ENCODE measurements around the gene MLC1. TPM values are rescaled to one million over a fixed set of nuclear protein-coding genes. Genes with fewer than 3 reads are reported as not detected.

Gene MLC1
- total RNA-seq, 6 experiments from 2014 or later = 0.60 to 0.68 TPM; not detected in 4

DNA sequence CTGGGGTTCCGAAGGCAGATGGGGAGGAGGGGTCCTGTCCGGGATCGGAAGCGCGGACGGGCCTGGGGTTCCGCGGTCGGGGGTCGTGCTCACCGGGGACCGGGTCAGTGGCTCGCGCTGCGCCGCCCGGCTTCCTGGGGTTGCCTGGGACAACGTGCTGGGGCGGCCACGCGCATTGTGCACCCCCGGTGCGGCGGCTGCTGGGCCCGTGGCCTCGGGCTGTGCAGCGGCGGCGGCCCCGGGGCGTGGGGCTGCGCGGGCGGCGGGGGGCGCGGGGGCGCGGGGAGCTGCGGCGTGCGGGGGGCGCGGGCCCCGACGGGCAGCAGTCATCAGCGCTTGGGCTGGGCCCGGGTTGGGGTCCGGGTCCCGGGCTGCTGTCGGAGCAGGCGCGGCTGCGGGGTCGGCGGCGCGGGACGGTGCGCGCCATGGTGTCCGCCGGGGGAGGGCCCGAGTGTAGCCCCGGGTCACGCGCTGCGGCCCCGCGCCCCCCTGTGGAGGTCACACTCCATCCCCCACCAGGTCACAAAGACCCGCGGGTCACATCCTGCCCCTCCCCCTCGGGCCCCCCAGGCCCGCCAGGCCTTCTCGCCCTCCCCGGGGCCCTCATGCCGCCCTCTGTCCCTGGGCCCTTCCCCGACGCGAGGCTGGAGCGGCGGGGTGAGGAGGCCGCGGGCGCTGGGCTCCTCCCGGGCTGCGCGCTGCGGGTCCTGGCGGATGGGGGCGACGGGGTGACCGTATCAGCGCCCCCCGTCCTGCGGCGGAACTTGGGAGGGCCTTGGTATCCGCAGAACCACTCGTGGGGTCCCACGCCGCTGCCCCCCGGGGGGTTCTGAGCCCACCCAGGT lies 26.9 kb downstream of the MLC1 start, which contains the start of gene TTLL8:
Gene TTLL8 (minus strand): TSS at position 238 of the 845 bp plus-strand sequence.
- H3K4me1 ChIP-seq = no peaks in the 10 kb centered on the region
- no peaks in the 10 kb centered on the region for H3K9me3 ChIP-seq
- WGBS (ENCODE audit: insufficient coverage, low coverage, low lambda C conversion rate, missing lambda C conversion rate) = 16% methylated on average over 8 of the region's 102 CpGs
- H3K27ac ChIP-seq = no peak within 1 kb of the TSS
- H3K36me3 ChIP-seq = no peaks in the 10 kb centered on the region
- no peak within 1 kb of the TSS for H3K4me3 ChIP-seq
- peak in 1 of 3 donors; percentile 48 for DNase-seq
- intact Hi-C loops (cut with DNase I) = no loop called here
- no peak for ATAC-seq
- peaks cover 0 to 7% of the 10 kb centered on the region in 2 donors for H3K27me3 ChIP-seq
- no peak for TF ChIP-seq POLR2A (IDR thresholded peaks at IDR 0.05)
- TF ChIP-seq, protein P1, sequence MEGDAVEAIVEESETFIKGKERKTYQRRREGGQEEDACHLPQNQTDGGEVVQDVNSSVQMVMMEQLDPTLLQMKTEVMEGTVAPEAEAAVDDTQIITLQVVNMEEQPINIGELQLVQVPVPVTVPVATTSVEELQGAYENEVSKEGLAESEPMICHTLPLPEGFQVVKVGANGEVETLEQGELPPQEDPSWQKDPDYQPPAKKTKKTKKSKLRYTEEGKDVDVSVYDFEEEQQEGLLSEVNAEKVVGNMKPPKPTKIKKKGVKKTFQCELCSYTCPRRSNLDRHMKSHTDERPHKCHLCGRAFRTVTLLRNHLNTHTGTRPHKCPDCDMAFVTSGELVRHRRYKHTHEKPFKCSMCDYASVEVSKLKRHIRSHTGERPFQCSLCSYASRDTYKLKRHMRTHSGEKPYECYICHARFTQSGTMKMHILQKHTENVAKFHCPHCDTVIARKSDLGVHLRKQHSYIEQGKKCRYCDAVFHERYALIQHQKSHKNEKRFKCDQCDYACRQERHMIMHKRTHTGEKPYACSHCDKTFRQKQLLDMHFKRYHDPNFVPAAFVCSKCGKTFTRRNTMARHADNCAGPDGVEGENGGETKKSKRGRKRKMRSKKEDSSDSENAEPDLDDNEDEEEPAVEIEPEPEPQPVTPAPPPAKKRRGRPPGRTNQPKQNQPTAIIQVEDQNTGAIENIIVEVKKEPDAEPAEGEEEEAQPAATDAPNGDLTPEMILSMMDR (IDR thresholded peaks at IDR 0.05) = no peak

DNA sequence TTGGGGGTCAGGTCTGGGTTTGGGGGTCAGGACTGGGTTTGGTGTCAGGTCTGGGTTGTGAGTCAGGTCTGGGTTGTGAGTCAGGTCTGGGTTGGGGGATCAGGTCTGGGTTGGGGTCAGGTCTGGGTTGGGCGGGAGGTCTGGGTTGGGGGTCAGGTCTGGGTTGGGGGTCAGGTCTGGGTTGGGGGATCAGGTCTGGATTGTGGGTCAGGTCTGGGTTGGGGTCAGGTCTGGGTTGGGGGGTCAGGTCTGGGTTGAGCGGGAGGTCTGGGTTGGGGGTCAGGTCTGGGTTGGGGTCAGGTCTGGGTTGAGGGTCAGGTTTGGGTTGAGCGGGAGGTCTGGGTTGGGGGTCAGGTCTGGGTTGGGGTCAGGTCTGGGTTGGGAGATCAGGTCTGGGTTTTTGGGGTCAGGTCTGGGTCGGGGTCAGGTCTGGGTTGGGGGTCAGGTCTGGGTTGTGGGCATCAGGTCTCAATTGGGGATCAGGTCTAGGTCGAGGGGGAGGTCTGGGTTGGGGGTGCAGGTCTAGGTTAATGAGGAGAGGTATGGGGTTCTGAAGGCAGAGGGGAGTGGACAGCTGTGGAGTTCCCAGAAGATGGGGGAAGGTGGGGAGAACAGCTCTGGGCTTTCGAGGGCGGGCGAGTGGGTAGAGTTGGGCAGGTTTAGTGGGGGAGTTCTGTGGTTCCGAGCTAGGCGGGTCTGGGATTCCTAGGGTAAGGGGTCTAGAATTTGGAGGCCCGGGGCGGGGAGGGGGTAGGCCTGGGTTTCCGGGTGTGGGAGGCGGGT lies 27.8 kb downstream of the MLC1 start:
- H3K27me3 ChIP-seq = peaks cover 0 to 7% of the 10 kb centered on the region in 2 donors
- H3K9me3 ChIP-seq = no peaks in the 10 kb centered on the region
- DNase-seq (peak in 1 of 3 donors; percentile 30), ATAC-seq (no peak)
- H3K27ac ChIP-seq = no peak overlapping the region
- WGBS (ENCODE audit: insufficient coverage, low coverage, low lambda C conversion rate, missing lambda C conversion rate) = 62% methylated on average over 12 of the region's 14 CpGs
- H3K36me3 ChIP-seq = no peaks in the 10 kb centered on the region
- TF ChIP-seq, protein P1 (IDR thresholded peaks at IDR 0.05) = no peak
- TF ChIP-seq POLR2A (IDR thresholded peaks at IDR 0.05) = no peak
- intact Hi-C loops (cut with DNase I) = no loop called here
- H3K4me1 ChIP-seq = no peaks in the 10 kb centered on the region
- H3K4me3 ChIP-seq = no peak overlapping the region

DNA sequence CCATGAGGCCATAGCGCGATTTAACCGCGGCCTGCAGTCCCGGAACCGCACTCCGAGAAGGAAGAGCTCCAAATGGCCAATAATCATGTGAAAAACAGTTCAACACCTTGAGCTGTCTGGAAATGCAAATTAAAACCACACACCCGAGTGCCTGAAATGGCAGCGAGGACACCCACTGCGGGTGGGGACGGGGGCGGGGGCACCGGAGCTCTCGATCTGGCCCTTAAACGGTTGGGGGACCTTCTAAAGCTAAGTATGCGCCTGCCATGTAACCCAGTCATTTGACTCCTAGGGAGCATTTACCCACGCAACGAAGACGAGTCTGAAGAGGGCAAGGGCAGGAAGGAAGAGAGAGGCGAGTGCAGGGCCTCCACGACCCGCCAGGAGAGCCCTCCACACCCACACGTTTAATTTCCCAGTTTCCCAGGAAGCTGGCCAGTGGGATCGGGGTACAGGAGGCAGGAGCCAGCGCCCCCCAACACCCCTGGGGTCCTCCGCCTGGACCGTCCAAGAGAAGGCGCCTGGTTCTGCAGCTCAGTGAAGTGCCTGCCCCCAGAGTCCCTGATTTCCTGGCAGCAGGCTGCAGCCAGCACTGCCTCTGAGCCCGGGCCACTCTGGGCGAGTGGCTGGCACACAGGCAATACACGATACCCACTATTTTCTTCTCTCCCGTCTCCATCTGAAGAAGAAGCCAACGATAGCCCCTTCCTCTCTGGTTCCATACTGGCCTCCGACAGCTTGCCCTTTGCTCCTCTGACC lies 28.8 kb downstream of the MLC1 start:
- DNase-seq (peak in 1 of 3 donors; percentile 36), ATAC-seq (no peak)
- no peaks in the 10 kb centered on the region for H3K4me1 ChIP-seq
- 66% methylated on average over 22 of the region's 34 CpGs for WGBS (ENCODE audit: insufficient coverage, low coverage, low lambda C conversion rate, missing lambda C conversion rate)
- intact Hi-C loops (cut with DNase I) = no loop called here
- H3K9me3 ChIP-seq = no peaks in the 10 kb centered on the region
- TF ChIP-seq POLR2A (IDR thresholded peaks at IDR 0.05) = no peak
- TF ChIP-seq, protein P1 (IDR thresholded peaks at IDR 0.05) = no peak
- H3K36me3 ChIP-seq = no peaks in the 10 kb centered on the region
- H3K27ac ChIP-seq = no peak overlapping the region
- peaks cover 0 to 7% of the 10 kb centered on the region in 2 donors for H3K27me3 ChIP-seq
- H3K4me3 ChIP-seq = no peak overlapping the region

DNA sequence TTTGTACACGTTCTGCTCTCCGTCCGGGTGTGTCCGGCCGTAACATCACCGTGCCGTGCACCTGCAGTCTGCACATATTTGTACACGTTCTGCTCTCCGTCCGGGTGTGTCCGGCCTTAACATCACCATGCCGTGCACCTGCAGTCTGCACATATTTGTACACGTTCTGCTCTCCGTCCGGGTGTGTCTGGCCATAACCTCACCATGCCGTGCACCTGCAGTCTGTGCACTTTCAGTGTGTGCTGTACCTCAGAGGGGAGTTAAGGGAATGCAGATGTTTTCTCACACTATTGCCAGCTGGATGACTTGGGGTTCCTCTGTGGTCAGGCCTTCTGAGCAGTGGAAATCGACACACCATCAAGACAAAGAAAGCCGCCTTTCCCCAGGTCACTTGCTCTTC lies 31.4 kb downstream of the MLC1 start:
- no peak for ATAC-seq
- WGBS (ENCODE audit: insufficient coverage, low coverage, low lambda C conversion rate, missing lambda C conversion rate) = 88% methylated on average over 12 of the region's 18 CpGs
- H3K9me3 ChIP-seq = no peaks in the 10 kb centered on the region
- H3K27me3 ChIP-seq = peaks cover 0 to 5% of the 10 kb centered on the region in 2 donors
- no peaks in the 10 kb centered on the region for H3K4me1 ChIP-seq
- DNase-seq = peak in 2 of 3 donors; percentile 1 to 17
- no peak overlapping the region for H3K4me3 ChIP-seq
- H3K27ac ChIP-seq = no peak overlapping the region
- H3K36me3 ChIP-seq = no peaks in the 10 kb centered on the region
- intact Hi-C loops (cut with DNase I) = no loop called here
- TF ChIP-seq, protein P1 (IDR thresholded peaks at IDR 0.05) = no peak
- TF ChIP-seq POLR2A (IDR thresholded peaks at IDR 0.05) = no peak
